Epithelial cell of prostate (primary cell): ENCODE measurements around the gene DAZAP1.
"Not testable (repeated sequence)": the region's sequence is repeated elsewhere in the genome, so short reads cannot be mapped to it uniquely, and the experiment has no call there.

Experiments
- DNase-seq: peaks from one replicate; pipeline ENCODE4 v3.0.0-alpha.2; 2011; ENCODE audit warnings: low read depth, low spot score
- H3K27ac ChIP-seq: fragments of 450-650 bp; 2 replicates; pipeline ENCODE4 v1.5.1; 2017; ENCODE audit warnings: mild to moderate bottlenecking

DAZAP1 gene

GRCh38 chr19:1408300-1409203, 1.2 kb downstream of the DAZAP1 start:
- DNase-seq: no peak
- H3K27ac ChIP-seq: peak overlapping the region; percentile 81

DNA sequence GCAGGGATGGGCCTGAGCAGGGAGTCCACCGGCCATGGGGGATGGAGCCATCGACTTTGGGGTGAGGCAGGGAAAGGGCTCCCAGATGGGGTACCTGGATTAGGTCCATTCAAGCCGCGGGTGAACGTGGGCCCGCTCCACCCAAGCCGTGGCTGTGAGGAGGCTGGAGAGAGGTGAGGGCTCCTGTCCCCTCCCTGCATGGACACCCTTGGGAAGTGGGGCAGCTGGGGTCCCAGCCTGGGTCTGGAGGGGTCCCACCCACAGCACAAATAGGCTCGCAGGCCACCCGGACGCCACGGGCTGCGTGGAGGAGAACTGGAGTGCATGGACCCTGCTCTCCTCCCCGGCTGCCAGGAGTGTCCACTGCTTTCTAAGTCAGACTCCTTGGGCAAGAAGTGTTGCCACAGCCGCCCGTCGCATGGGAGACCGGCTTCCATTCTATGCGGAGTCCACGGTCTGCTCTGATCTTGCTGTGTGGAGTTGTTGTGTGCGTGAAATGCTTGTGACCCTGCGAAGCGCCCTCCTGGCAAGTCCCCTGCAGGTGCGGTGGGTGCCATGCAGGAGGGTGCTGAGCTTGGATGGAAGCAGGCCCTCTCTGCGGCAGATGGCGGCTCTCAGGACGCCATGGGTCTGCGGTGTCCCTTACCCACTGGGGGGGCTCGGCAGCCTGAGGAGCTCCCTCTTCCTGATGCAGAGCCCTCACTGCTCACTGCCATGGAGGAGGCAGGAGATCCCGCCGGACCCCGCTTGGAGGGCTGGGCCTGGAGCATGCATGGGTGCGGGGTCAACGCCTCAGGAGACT, 2.0 kb downstream of the DAZAP1 start:
- no peak for DNase-seq
- peak overlapping the region; percentile 81 for H3K27ac ChIP-seq

DNA sequence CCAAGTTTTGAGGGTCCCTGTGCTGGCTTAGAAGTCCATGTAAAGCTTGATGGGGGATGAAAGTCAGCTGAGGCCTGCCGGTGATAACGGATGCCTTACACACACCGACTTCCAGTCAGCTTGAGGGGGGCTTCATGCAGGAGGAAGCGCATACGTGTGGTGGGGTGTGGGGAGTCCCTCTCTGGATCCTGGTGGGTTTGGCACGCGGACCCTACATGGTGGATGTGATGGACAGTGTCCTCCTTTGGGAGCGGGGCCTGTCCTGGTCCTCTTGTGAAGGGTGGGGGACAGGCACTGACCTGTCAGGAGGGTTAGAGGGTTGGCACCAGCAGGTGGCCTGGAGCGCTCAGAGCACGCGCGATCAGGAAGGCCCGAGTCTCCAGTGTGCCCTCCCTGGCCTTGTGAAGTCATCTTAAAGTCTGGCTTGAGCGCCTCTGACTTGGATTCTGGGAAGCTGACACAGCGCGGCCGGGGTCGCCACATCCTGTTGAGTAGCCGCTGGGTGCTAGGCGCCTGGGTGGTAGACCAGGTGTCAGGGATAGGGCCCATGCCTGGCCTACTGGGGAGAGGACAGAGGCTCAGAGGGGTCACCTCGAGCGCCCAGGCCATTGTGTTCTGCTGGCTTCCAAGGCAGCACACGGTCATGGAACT, 2.9 kb downstream of the DAZAP1 start:
- DNase-seq: no peak
- H3K27ac ChIP-seq: peak overlapping the region; percentile 15

GRCh38 chr19:1410789-1411188, 3.4 kb downstream of the DAZAP1 start:
- H3K27ac ChIP-seq: peak overlapping the region; percentile 15

GRCh38 chr19:1411255-1412191, 4.1 kb downstream of the DAZAP1 start:
- H3K27ac ChIP-seq: no peak overlapping the region
- no peak for DNase-seq

More at GRCh38 chr19:1410789-1411188, 3.4 kb downstream of the DAZAP1 start:
- no peak for DNase-seq

GRCh38 chr19:1412323-1412923, 5.0 kb downstream of the DAZAP1 start:
- H3K27ac ChIP-seq: no peak overlapping the region
- no peak for DNase-seq

GRCh38 chr19:1412995-1413800, 5.8 kb downstream of the DAZAP1 start:
- peak overlapping the region; percentile 87 for H3K27ac ChIP-seq
- no peak for DNase-seq

- H3K27ac ChIP-seq: peak overlapping the region; percentile 87
- no peak for DNase-seq
Observed at GRCh38 chr19:1416014-1416841, 8.8 kb downstream of the DAZAP1 start.

DNA sequence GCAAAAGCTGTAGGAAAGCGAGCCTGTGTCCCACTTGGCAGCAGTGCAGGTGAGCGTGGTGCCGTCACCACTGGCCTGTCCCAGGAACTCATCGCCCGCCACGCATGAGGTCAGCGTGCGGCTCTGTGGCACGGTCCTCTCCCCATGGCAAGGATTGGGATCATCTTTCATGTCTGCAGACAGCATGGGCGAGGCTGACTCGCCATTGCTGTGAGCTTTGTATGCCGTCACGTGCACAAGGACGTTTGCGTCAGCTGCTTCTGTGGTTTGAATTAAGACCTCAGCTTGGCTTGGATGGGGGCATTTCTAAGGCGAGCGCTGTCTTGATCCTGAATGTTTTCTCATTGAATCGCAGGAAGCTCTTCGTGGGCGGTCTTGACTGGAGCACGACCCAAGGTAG, 9.8 kb downstream of the DAZAP1 start:
- H3K27ac ChIP-seq: peak overlapping the region; percentile 87
- no peak for DNase-seq

DNA sequence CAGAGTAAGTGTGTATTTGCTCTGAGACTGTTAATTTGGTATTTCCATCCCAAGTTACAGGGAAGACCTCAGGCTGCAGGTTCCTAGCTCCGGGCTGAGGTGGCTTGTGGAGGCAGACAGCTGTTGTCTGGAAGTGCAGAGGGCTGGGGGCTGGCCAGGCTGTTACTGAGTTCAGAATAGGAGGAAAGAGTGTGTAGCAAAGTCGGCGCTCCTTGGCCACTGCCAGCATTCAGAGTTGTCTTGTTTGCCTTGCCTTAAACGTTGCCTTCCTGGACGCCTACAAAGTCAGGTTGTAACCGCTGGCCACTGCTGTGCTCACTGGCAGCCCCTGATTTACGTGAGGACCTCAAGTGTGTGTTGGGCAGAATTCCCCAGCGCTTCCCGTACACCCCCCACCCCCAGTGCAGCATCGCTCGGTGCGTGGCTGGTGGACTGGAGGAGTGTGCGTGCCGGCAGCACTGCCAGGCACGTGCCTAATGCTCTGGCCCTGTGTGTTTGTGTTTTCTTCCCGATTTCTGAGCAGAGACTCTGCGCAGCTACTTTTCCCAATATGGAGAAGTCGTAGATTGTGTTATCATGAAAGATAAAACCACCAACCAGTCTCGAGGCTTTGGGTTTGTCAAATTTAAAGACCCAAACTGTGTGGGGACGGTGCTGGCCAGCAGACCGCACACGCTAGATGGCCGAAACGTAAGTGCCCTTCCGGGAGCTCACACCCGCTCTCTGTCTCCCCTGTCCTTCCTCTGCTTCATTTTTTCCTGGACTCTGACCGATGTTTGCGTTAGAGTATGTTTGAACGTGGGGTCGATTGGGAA, 10.5 kb downstream of the DAZAP1 start:
- no peak for DNase-seq
- H3K27ac ChIP-seq: peak overlapping the region; percentile 87

GRCh38 chr19:1418496-1418775, 11.1 kb downstream of the DAZAP1 start:
- no peak overlapping the region for H3K27ac ChIP-seq
- no peak for DNase-seq

DNA sequence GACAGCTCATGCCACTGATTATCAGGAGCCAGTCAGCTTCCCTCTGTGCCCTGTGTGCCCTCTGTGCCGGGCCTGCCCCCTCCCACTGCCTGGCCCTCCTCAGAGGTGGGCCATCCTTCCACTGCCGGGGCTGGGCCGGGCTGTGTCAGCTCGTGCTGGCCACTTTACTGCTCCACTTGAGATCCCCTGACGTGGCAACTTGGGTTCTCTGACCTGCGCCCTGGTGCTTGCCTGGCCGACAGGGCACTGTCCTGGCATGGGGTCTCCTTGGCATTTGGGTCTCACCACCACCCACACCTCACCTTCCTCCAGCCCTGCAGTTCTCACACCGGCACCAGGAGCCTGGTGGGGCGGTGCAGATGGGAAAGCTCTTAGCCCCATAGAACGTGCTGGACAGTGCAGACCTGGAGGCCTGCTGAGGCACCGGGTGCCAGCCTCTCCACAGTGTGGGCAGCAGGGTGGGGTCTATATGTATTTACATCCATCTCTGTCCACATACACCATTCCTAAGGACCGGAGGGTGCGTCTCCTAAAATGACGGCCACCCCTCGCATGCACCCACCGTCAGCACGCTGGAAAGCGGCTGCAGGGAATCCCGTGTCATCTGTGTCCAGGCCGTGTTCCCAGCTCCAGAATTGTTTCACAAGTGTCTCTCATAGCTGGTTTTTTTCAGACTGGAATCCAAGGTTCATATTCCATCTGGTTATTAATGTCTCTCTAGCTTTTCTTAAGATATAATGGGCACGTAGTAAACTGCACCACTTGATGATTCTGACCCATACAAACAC, 11.8 kb downstream of the DAZAP1 start:
- H3K27ac ChIP-seq: no peak overlapping the region
- DNase-seq: no peak

DNA sequence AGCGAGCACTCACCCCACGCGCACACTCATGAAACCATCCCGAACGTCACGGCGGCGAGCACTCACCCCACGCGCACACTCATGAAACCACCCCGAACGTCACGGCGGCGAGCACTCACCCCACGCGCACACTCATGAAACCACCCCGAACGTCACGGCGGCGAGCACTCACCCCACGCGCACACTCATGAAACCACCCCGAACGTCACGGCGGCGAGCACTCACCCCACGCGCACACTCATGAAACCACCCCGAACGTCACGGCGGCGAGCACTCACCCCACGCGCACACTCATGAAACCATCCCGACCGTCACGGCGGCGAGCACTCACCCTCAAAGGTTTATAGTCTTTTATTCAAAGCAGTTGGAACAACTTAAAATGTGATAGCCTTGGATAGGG, 12.7 kb downstream of the DAZAP1 start:
- not testable (repeated sequence) for DNase-seq, H3K27ac ChIP-seq

DNA sequence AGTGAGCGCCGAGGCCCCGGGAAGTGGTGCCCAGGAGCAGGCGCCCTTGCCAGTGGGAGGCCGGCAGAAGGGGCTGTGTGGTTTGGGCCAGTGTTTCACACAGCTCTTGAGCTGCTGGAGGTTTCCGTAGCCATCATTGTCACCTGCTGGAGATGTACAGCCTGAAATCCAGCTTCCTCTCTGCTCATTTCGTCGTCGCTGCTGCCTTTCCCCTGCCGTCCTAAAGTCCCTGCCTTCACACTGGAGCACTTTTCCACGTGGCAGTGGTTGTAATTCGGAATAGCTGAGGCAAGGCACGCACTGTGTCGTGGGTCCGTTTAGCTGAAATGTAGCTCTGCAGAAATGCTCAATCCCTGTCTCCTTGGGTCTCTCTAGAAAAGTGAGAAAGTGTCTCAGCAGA, 13.2 kb downstream of the DAZAP1 start:
- no peak overlapping the region for H3K27ac ChIP-seq
- DNase-seq: no peak

DNA sequence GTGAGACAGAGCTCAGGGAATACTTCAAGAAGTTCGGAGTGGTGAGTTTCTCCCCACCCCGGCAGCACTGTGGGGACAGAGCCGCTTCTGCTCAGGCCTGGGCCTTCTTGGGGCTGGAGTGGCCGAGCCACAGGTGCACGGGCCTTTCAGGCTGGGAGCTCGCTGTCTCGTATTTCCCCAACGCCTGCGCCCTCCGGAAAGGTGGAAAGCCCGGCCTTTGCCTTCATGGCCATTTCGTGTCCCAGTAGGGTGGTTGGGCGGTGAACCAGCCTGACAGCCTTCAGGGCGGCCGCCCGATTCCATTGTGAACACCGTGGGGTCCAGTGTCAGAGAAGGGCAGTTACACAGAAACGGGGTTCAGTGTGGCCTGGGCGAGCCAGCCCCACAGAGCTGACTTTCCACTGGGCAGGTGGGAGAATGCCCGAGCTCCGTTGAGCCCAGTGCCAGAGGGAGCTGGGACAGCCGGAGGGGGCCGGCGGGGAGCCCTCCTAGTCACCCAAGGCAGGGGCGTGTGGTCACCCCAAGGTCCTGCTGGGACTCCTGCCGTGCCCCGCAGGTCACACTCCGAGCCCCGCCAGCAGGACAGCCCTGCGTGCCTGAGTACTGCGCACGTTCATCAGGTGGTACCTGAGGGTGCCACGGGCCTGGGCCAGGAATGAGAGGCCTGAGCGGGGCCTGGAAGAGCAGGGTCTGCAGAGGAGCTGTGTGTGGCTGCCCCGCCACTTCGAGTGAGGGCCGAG, 14.0 kb downstream of the DAZAP1 start:
- no peak for DNase-seq
- no peak overlapping the region for H3K27ac ChIP-seq

- no peak overlapping the region for H3K27ac ChIP-seq
- no peak for DNase-seq
Observed at GRCh38 chr19:1421958-1422305, 14.5 kb downstream of the DAZAP1 start.
